Thoracic aorta (tissue), 2 donors: Measurements from ENCODE around the gene MEIS3. TPM values are rescaled to one million over a fixed set of nuclear protein-coding genes. Genes with fewer than 3 reads are reported as not detected.

Experiments used
- ATAC-seq: fragments of 150-250 bp; one replicate; pipeline ENCODE4 v1.8.0; 2017; ENCODE audit warnings: low read depth; ENCODE audit not compliant: insufficient number of reproducible peaks, low FRiP score
- DNase-seq: peaks from one replicate; pipeline ENCODE4 v3.0.0-alpha.2; 2020; ENCODE audit warnings: low spot score
- H3K27ac ChIP-seq, 2 donors: fragments of 200-600 bp; sonication (generic); 1 replicate in 1 of 2; 2 replicates in 1 of 2; pipeline ENCODE4 v1.5.1; 2016; ENCODE audit warnings: mild to moderate bottlenecking in 2 of 2, moderate library complexity in 2 of 2
- H3K27me3 ChIP-seq: fragments of 200-600 bp; sonication (generic); replicated peaks from 2 replicates; pipeline ENCODE4 v1.6.0; 2016; ENCODE audit warnings: mild to moderate bottlenecking; ENCODE audit not compliant: insufficient read depth
- H3K36me3 ChIP-seq: fragments of 200-600 bp; sonication (generic); one replicate; pipeline ENCODE4 v1.5.1; 2016
- H3K4me1 ChIP-seq, 2 donors: fragments of 200-600 bp; sonication (generic); 1 replicate in 1 of 2; 2 replicates in 1 of 2; pipeline versions ENCODE4 v1.5.1 to v1.6.0; 2016; ENCODE audit warnings: low read depth in 2 of 2, mild to moderate bottlenecking in 1 of 2; ENCODE audit not compliant: control insufficient read depth in 1 of 2
- H3K4me3 ChIP-seq: fragments of 200-600 bp; sonication (generic); 2 replicates; pipeline ENCODE4 v1.5.1; 2016; ENCODE audit warnings: mild to moderate bottlenecking
- H3K9me3 ChIP-seq: fragments of 200-600 bp; sonication (generic); 2 replicates; pipeline ENCODE4 v1.5.1; 2016
- CTCF ChIP-seq: fragments of 200-600 bp; sonication (generic); IDR thresholded peaks from one replicate; pipeline ENCODE4 v1.5.1; 2019; ENCODE audit warnings: antibody characterized with exemption
- total RNA-seq, 2 donors: library from RNA; depleted of rRNA; stranded (reverse); fragments of >200 nt; gene quantifications; one replicate each; pipeline versions ENCODE4 v1.1.0 to v1.2.3, GENCODE V29; 2016

The MEIS3 gene
- total RNA-seq, 2 donors from 2014 or later: 6.4 to 11.5 TPM

- ATAC-seq: no peak
- H3K4me3 ChIP-seq: no peak overlapping the region
These were observed 55.4 kb downstream of the MEIS3 start for GRCh38 chr19:47363758-47364531.

GRCh38 chr19:47362321-47362720, 57.0 kb downstream of the MEIS3 start:
- Histone ChIP-seq H3K4me1 (no peaks in the 10 kb centered on the region), H3K27ac (no peak overlapping the region), H3K36me3 (peaks cover 67% of the 10 kb centered on the region), H3K9me3 (no peaks in the 10 kb centered on the region), H3K4me3 (no peak overlapping the region), H3K27me3 (no peaks in the 10 kb centered on the region)
- no peak for ATAC-seq
- no peak for TF ChIP-seq CTCF
- no peak for DNase-seq

More at GRCh38 chr19:47363758-47364531, 55.4 kb downstream of the MEIS3 start:
- no peaks in the 10 kb centered on the region for H3K27me3 ChIP-seq
- TF ChIP-seq CTCF: no peak
- H3K4me1 ChIP-seq: no peaks in the 10 kb centered on the region
- no peak overlapping the region for H3K27ac ChIP-seq
- H3K36me3 ChIP-seq: peaks cover 52% of the 10 kb centered on the region
- no peaks in the 10 kb centered on the region for H3K9me3 ChIP-seq
- DNase-seq: no peak

DNA sequence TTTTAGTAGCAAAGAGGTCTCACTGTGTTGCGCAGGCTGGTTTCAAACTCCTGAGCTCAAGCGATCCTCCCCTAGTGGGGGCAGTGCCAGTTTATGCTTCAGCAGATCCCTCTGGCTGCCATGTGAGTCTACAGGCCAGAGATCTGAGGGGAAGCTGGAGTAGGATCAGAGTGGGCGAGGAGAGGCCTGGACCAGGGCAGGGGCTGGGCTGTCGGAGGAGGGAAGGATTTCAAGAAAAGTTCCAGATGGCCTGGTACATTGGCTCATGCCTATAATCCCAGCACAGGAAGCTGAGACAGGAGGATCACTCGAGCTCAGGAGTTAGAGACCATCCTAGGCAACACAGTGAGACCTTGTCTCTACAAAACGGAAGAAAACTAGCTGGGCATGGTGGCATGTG, 60.4 kb downstream of the MEIS3 start:
- Histone ChIP-seq H3K4me1 (no peaks in the 10 kb centered on the region), H3K36me3 (peaks cover 80% of the 10 kb centered on the region), H3K4me3 (no peak overlapping the region), H3K27ac (no peak overlapping the region), H3K9me3 (no peaks in the 10 kb centered on the region), H3K27me3 (no peaks in the 10 kb centered on the region)
- no peak for ATAC-seq
- TF ChIP-seq CTCF: no peak
- no peak for DNase-seq

DNA sequence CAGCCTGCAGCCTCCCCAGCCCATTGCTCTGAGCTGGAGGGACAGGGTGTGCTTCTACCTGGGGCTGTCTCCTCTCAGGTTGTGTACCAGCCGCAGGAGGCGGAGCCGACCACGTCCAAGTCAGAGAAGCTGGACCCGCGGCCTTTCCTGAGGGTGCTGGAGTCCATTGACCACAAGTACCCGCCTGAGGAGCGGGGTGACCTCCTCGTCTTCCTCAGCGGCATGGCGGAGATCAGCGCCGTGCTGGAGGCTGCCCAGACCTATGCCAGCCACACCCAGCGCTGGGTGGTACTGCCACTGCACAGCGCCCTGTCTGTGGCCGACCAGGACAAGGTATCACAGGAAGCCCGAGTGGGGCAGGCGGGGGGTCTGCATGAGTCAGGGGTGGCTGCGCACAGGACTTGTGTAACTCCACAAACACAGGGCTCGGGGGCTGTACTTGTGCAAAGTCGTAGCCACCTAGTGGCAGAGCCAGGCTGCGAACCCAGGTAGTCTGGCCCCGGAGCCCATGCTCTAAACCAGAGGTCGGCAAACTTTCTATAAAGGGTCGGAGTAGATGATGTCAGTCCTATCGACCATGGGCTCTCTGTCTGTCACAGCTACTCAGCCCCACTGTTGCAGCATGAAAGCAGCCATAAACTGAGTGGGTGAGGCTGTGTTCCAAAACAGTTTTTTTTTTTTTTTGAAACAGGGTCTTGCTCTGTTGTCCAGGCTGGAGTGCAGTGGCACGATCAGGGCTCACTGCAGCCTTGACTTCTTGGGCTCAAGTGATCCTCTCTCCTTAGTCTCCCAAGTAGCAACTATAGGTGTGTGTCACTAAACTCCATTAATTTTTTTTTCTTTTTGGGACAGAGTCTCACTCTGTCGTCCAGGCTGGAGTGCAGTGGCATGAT, 61.3 kb downstream of the MEIS3 start:
- Histone ChIP-seq H3K4me1 (no peaks in the 10 kb centered on the region), H3K4me3 (no peak overlapping the region), H3K36me3 (peaks cover 82% of the 10 kb centered on the region), H3K27me3 (no peaks in the 10 kb centered on the region), H3K9me3 (no peaks in the 10 kb centered on the region), H3K27ac (no peak overlapping the region)
- no peak for DNase-seq
- no peak for ATAC-seq
- no peak for TF ChIP-seq CTCF

DNA sequence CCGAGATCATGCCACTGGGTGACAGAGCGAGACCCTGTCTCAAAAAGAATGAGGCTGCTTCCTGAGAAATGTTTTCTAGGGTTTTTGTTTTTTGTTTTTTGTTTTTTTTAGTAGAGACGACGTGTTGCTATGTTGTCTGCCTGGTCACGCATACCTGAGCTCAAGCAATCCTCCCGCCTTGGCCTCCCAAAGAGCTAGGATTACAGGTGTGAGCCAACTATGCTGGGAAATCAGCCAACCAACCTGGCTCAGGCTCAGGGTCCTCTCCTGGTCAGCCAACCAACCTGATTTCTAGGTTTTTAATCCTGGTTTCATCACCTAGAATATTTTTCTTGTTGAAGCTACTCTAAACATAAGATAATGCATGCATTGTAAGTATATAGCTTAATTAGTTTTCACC, 62.4 kb downstream of the MEIS3 start:
- ATAC-seq (no peak), DNase-seq (no peak)
- Histone ChIP-seq H3K36me3 (peaks cover 82% of the 10 kb centered on the region), H3K4me3 (no peak overlapping the region), H3K4me1 (no peaks in the 10 kb centered on the region), H3K27ac (no peak overlapping the region), H3K27me3 (no peaks in the 10 kb centered on the region), H3K9me3 (no peaks in the 10 kb centered on the region)
- no peak for TF ChIP-seq CTCF
